Renal cortex interstitium (tissue), 11 donors: ENCODE results near the gene RNF26. TPM values are rescaled to one million over a fixed set of nuclear protein-coding genes. Genes with fewer than 3 reads are reported as not detected.

Source experiments
- DNase-seq, 11 donors: peaks; one replicate each; pipeline ENCODE4 v3.0.0-alpha.2; 2013; ENCODE audit warnings: low read depth in 9 of 11, low spot score in 4 of 11; ENCODE audit errors: extremely low read depth in 1 of 11
- polyA plus RNA-seq, 3 donors: library from polyadenylated mRNA; unstranded; fragments of 120-200 nt; gene quantifications; one replicate each; pipeline ENCODE4 v1.2.1, GENCODE V29; 2013; ENCODE audit not compliant: insufficient read length in 3 of 3

Gene RNF26
- polyA plus RNA-seq, 3 donors = 29.3 to 35.8 (median 33.3) TPM

GRCh38 chr11:119342362-119343130 lies 8.2 kb downstream of the RNF26 start:
- no peak for DNase-seq

- DNase-seq = no peak
Measured at GRCh38 chr11:119343726-119344125, 9.4 kb downstream of the RNF26 start.

- no peak for DNase-seq
Measured at GRCh38 chr11:119344291-119345010, 10.1 kb downstream of the RNF26 start.

- DNase-seq = no peak
Measured at GRCh38 chr11:119345685-119346084, 11.4 kb downstream of the RNF26 start.

- DNase-seq = no peak
Measured at GRCh38 chr11:119346605-119347004, 12.3 kb downstream of the RNF26 start, which contains the start of gene MFRP. TSS of gene MFRP (minus strand) at chr11:119346705. CDS start at chr11:119346513, 192 bp downstream.

- no peak for DNase-seq
Measured at GRCh38 chr11:119347242-119347641, 12.9 kb downstream of the RNF26 start.

GRCh38 chr11:119347940-119348605 lies 13.7 kb downstream of the RNF26 start:
- DNase-seq = no peak

- no peak for DNase-seq
Measured at GRCh38 chr11:119350302-119350701, 16.0 kb downstream of the RNF26 start.

GRCh38 chr11:119351232-119351631 lies 16.9 kb downstream of the RNF26 start:
- DNase-seq = no peak

GRCh38 chr11:119352857-119353260 lies 18.5 kb downstream of the RNF26 start:
- peak in 3 of 11 donors; percentile 49 to 60 (median 53) for DNase-seq

- no peak for DNase-seq
Measured at GRCh38 chr11:119355091-119355843, 20.9 kb downstream of the RNF26 start.

GRCh38 chr11:119356349-119357031 lies 22.2 kb downstream of the RNF26 start:
- peak in 7 of 11 donors; percentile 70 to 80 (median 75) for DNase-seq

GRCh38 chr11:119357074-119357473 lies 22.7 kb downstream of the RNF26 start:
- no peak for DNase-seq

GRCh38 chr11:119359365-119360214 lies 25.3 kb downstream of the RNF26 start:
- no peak for DNase-seq

- DNase-seq = peak in 5 of 11 donors; percentile 55 to 81 (median 71)
Measured at GRCh38 chr11:119361056-119361787, 26.9 kb downstream of the RNF26 start.

GRCh38 chr11:119361941-119362725 lies 27.8 kb downstream of the RNF26 start:
- no peak for DNase-seq
